SIG-M5 treated with dmso at 0.1 percent for 504 hours (cell line): ENCODE measurements around the gene TM9SF3.
A peak's percentile ranks its signal among the peaks of the same experiment; 100 is the strongest.

Experiments
- DNase-seq: peaks from one replicate; lab custom pipeline; 2025; ENCODE audit not compliant: unreplicated experiment; lab: John Stamatoyannopoulos, UW

Gene TM9SF3

DNA sequence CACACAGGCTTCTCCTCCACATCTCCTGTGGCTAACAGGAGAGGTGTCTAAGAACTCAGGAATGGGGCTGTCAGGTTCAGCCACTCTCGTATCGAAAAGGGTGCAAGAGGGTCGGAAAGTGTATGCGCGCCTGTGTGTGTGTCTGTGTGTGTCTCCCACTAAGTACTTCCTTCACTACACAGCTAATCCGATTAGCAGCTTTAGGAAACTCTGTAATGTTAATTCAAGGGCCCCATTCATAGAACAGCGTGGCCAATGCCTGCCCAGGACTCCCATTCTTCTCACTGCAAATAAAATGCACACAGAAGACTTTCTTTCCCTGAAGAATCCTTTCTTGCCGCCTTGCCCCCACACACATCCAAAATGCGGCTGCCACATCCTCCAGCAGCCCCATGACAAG, 112.9 kb downstream of the TM9SF3 start:
- no peak for DNase-seq

DNA sequence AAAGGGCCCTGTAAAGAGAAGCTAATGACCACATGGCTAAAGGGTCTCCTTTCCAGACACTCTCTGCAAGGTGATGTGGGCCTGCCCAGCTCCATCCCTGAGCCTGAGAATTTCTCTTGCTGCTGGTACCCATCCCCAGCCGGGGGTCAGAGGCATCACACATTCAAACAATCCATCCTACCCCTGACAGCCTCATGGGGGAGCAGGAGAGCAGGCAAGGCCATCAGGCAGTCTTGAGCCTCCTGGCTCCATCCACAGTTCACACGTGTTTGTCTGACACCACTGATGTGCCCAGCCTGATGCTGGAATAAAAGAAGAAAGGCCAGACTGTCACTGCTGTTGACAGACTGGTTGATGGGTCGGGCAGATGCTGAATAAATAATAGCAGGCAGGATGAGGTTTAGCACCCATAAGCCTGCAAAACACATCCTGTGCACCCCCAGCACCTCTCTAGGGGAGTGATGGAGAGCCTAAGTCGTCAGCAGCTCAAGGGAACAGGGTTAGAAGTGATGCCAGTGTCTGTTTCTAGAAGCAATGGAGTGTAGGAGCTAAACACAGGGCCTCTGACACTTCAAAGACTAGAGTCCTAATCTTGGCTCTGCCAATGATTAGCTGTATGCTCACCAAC, 116.6 kb downstream of the TM9SF3 start:
- peak; percentile 45 for DNase-seq

DNA sequence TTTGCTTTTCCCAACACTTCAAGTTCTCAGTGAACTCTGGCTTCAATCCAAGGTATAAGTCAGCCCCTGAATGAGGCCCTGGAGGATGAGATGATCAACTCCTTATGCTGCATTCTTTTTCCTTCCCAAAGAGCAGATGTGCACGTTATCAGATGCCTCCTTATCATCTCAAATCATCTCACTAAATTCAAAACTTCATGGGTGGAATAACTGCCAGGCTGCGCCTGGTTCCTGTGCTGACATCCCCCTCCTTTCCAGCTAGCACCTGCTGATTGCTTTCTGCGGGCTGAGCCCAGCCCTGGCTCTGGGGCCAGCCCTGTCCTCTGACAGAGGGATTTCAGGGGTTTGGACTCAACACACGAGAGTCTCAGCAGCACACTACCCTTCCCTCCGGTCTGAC, 118.0 kb downstream of the TM9SF3 start:
- DNase-seq: no peak
